ENCODE results near the gene C3AR1. TPM values are rescaled to one million over a fixed set of nuclear protein-coding genes. Genes with fewer than 3 reads are reported as not detected.

C3AR1 gene
- total and polyA plus RNA-seq, 2 of the 13 experiments (the other 11 are each of a cell fraction or from before 2014, with no cell fraction given): not detected

GRCh38 chr12:8058506-8058905 is 7.7 kb downstream of the C3AR1 start (continued):
- TF ChIP-seq DNMT3B (CRISPR knock-in tag; conservative IDR thresholded peaks at IDR 0.05) (no peak), MEIS1 (CRISPR knock-in tag; IDR thresholded peaks at IDR 0.05; ENCODE audit: borderline replicate concordance) (no peak), SIN3B (IDR thresholded peaks at IDR 0.05; ENCODE audit: low read length) (no peak)
- TF ChIP-seq, protein P1, sequence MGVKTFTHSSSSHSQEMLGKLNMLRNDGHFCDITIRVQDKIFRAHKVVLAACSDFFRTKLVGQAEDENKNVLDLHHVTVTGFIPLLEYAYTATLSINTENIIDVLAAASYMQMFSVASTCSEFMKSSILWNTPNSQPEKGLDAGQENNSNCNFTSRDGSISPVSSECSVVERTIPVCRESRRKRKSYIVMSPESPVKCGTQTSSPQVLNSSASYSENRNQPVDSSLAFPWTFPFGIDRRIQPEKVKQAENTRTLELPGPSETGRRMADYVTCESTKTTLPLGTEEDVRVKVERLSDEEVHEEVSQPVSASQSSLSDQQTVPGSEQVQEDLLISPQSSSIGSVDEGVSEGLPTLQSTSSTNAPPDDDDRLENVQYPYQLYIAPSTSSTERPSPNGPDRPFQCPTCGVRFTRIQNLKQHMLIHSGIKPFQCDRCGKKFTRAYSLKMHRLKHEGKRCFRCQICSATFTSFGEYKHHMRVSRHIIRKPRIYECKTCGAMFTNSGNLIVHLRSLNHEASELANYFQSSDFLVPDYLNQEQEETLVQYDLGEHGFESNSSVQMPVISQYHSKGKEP (CRISPR knock-in tag; IDR thresholded peaks at IDR 0.05): no peak

DNA sequence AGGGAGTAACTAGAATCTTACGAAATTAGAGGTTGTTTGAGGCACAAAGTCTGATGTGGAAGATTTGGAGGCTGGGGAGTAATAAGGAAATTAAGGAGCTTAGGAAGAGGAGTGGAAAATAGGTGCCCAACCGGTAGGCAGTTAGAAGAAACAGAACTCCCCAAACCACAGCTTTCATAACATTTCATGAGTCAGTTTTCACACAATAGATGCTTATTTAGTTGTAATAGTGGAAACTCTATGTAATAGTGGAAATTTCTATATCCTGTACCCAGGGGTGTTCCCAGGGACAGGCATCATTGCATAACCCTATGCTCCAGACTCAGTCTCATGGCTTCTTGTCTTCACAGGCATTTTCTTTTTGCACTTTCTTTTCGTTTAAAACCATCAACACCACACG is 8.3 kb downstream of the C3AR1 start:
- Histone ChIP-seq H3K4me2 (ENCODE audit: low read depth, low read length) (no peak overlapping the region), H3K9me3 (ENCODE audit: low read length) (no peaks in the 10 kb centered on the region), H3K4me3 (replicated peaks in 1 of 3; ENCODE audit: insufficient read depth in 1 of 3, low read depth in 2 of 3, low read length in 3 of 3) (no peak overlapping the region), H4K20me1 (ENCODE audit: insufficient read depth, low read length) (no peaks in the 10 kb centered on the region), H3K27ac (ENCODE audit: extremely low read length, insufficient read depth, low read length) (no peak overlapping the region), H2AFZ (ENCODE audit: low read length) (no peak overlapping the region), H3K4me1 (ENCODE audit: insufficient read depth, low read length) (no peaks in the 10 kb centered on the region), H3K79me2 (ENCODE audit: insufficient read depth, low read length) (no peaks in the 10 kb centered on the region), H3K9ac (ENCODE audit: insufficient read depth, low read depth, low read length) (no peak overlapping the region), H3K27me3 (ENCODE audit: control insufficient read depth in 1 of 2, insufficient read depth in 2 of 2, low read length in 2 of 2) (no peaks in the 10 kb centered on the region), H3K36me3 (replicated peaks in 1 of 2; ENCODE audit: control insufficient read depth in 1 of 2, insufficient read depth in 2 of 2, low read length in 2 of 2) (peaks cover 4 to 13% of the 10 kb centered on the region in 2 experiments)
- in situ Hi-C loops (cut with HindIII; ENCODE audit: extremely low pct_ligation_motif_present, low pct_unique_long_range_greater_than_20kb): no loop called here
- no peak for FAIRE-seq
- ChIA-PET POLR2A (no interaction called here), CTCF (ENCODE audit: low intra/inter-chr PET ratio, low total read pairs) (no interaction called here)
- intact Hi-C loops (cut with micrococcal nuclease; ENCODE audit: unreplicated experiment): no loop called here
- TF ChIP-seq FUBP1 (CRISPR knock-in tag; IDR thresholded peaks at IDR 0.05; ENCODE audit: borderline replicate concordance) (no peak), NR1H2 (CRISPR knock-in tag; IDR thresholded peaks at IDR 0.05; ENCODE audit: borderline replicate concordance, low read depth) (no peak), POGZ (CRISPR knock-in tag; IDR thresholded peaks at IDR 0.05) (no peak), ZNF839 (CRISPR knock-in tag; IDR thresholded peaks at IDR 0.05; ENCODE audit: borderline replicate concordance) (no peak), ARHGAP35 (CRISPR knock-in tag; IDR thresholded peaks at IDR 0.05; ENCODE audit: borderline replicate concordance) (no peak), GPN1 (CRISPR knock-in tag; IDR thresholded peaks at IDR 0.05; ENCODE audit: borderline replicate concordance) (no peak), MEF2D (CRISPR knock-in tag; IDR thresholded peaks at IDR 0.05) (no peak), PHF5A (CRISPR knock-in tag; IDR thresholded peaks at IDR 0.05; ENCODE audit: low read depth, unreplicated experiment) (no peak), ZSCAN20 (CRISPR knock-in tag; IDR thresholded peaks at IDR 0.05; ENCODE audit: borderline replicate concordance) (no peak)
- 13% methylated on average over 4 of the region's 4 CpGs for WGBS (ENCODE audit: low lambda C conversion rate)
- BruUV-seq (replicated peaks): no TSS peak
- no peak for ATAC-seq
- DNase-seq (ENCODE audit: low spot score): no peak

Measured in HepG2 (cell line).